Renal pelvis (tissue), 4 donors: ENCODE measurements around the gene AFAP1L2. TPM values are rescaled to one million over a fixed set of nuclear protein-coding genes. Genes with fewer than 3 reads are reported as not detected.

Source experiments
- DNase-seq: peaks from one replicate; pipeline ENCODE4 v3.0.0-alpha.2; 2013
- polyA plus RNA-seq, 3 donors: library from polyadenylated mRNA; unstranded; fragments of 120-200 nt; gene quantifications; one replicate each; pipeline ENCODE4 v1.2.1, GENCODE V29; 2013; ENCODE audit not compliant: insufficient read length in 3 of 3

Gene AFAP1L2
- polyA plus RNA-seq, 3 donors: 40.1 to 45.6 (median 42.1) TPM

GRCh38 chr10:114272696-114273095, 131.6 kb downstream of the AFAP1L2 start:
- no peak for DNase-seq

- no peak for DNase-seq
These were observed 132.5 kb downstream of the AFAP1L2 start for GRCh38 chr10:114271779-114272167.

GRCh38 chr10:114271075-114271778, 133.1 kb downstream of the AFAP1L2 start:
- no peak for DNase-seq

- DNase-seq: no peak
These were observed 137.8 kb downstream of the AFAP1L2 start for GRCh38 chr10:114266521-114266920.

- DNase-seq: no peak
These were observed 138.8 kb downstream of the AFAP1L2 start for GRCh38 chr10:114265392-114266053.

- DNase-seq: no peak
These were observed 141.8 kb downstream of the AFAP1L2 start for GRCh38 chr10:114262496-114262895.

GRCh38 chr10:114261076-114261475, 143.2 kb downstream of the AFAP1L2 start:
- DNase-seq: no peak

GRCh38 chr10:114260366-114260765, 143.9 kb downstream of the AFAP1L2 start:
- DNase-seq: no peak

- DNase-seq: no peak
These were observed 144.5 kb downstream of the AFAP1L2 start for GRCh38 chr10:114259824-114260223.

GRCh38 chr10:114258274-114258840, 145.9 kb downstream of the AFAP1L2 start:
- no peak for DNase-seq

- DNase-seq: no peak
These were observed 146.8 kb downstream of the AFAP1L2 start for GRCh38 chr10:114257498-114257897.

GRCh38 chr10:114256822-114257221, 147.5 kb downstream of the AFAP1L2 start:
- DNase-seq: no peak

GRCh38 chr10:114256008-114256765, 148.1 kb downstream of the AFAP1L2 start:
- no peak for DNase-seq

- no peak for DNase-seq
These were observed 149.1 kb downstream of the AFAP1L2 start for GRCh38 chr10:114255227-114255626.

GRCh38 chr10:114252883-114253282, 151.4 kb downstream of the AFAP1L2 start:
- DNase-seq: no peak

GRCh38 chr10:114252092-114252491, 152.2 kb downstream of the AFAP1L2 start:
- DNase-seq: no peak

GRCh38 chr10:114250716-114251115, 153.6 kb downstream of the AFAP1L2 start:
- DNase-seq: no peak

- DNase-seq: no peak
These were observed 154.1 kb downstream of the AFAP1L2 start for GRCh38 chr10:114250236-114250635.

- no peak for DNase-seq
These were observed 157.5 kb downstream of the AFAP1L2 start for GRCh38 chr10:114246679-114247305.

- DNase-seq: no peak
These were observed 159.0 kb downstream of the AFAP1L2 start for GRCh38 chr10:114245121-114245791.
